GM19372 (cell line): Measurements from ENCODE around the gene GOLGA8A.
A peak's percentile ranks its signal among the peaks of the same experiment; 100 is the strongest.
"Not testable (repeated sequence)": the region's sequence is repeated elsewhere in the genome, so short reads cannot be mapped to it uniquely, and the experiment has no call there.

Experiments
- ATAC-seq: cut with Tn5 transposase; IDR thresholded peaks from one replicate; pipeline ENCODE4 v1.9.1; 2021; ENCODE audit warnings: mild to moderate bottlenecking, low read depth, moderate library complexity; ENCODE audit not compliant: unreplicated experiment

GOLGA8A gene

GRCh38 chr15:34418435-34418834 lies 19.2 kb downstream of the GOLGA8A start:
- not testable (repeated sequence) for ATAC-seq

- not testable (repeated sequence) for ATAC-seq
These were observed 28.1 kb downstream of the GOLGA8A start for GRCh38 chr15:34409511-34409910.

- not testable (repeated sequence) for ATAC-seq
These were observed 28.6 kb downstream of the GOLGA8A start for GRCh38 chr15:34408973-34409372.

GRCh38 chr15:34403899-34404298 lies 33.7 kb downstream of the GOLGA8A start:
- peak; percentile 52 for ATAC-seq

GRCh38 chr15:34403160-34403598 lies 34.4 kb downstream of the GOLGA8A start:
- ATAC-seq = peak; percentile 64

GRCh38 chr15:34397637-34398259 lies 39.9 kb downstream of the GOLGA8A start:
- not testable (repeated sequence) for ATAC-seq

- not testable (repeated sequence) for ATAC-seq
These were observed 44.6 kb downstream of the GOLGA8A start for GRCh38 chr15:34392981-34393380.

- not testable (repeated sequence) for ATAC-seq
These were observed 48.0 kb downstream of the GOLGA8A start for GRCh38 chr15:34389594-34390086.
